ENCODE results near the gene CCBE1.

Gene CCBE1

DNA sequence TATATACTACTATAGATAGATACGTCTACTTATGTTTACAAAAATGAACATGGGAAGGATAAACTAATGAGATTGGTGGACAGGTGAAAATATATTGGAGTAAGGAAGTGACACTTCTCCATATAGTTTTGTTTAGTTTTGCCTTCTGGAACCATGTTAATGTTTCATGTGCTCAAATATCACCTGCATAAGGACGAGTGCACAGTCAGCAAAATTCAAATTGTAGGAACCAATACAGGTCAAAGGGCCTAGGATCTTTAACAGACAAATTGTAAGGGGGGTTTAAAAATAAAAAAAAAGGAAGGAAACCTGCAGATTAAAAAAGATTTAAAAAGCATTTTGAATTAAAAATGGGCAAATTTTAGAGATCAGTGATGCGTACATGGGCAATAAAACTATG is 104.6 kb downstream of the CCBE1 start:
- Histone ChIP-seq H3K36me3 (ENCODE audit: insufficient read depth, insufficient read length, low read length) (no peaks in the 10 kb centered on the region), H3K9me3 (ENCODE audit: insufficient read depth, low read length) (no peaks in the 10 kb centered on the region), H3K4me1 (ENCODE audit: insufficient read depth, insufficient read length) (no peaks in the 10 kb centered on the region), H3K9ac (ENCODE audit: insufficient read length, low read depth) (no peak overlapping the region), H3K4me3 (ENCODE audit: insufficient read length, low read depth) (no peak overlapping the region), H3K27me3 (ENCODE audit: insufficient read depth, insufficient read length) (no peaks in the 10 kb centered on the region)
- TF ChIP-seq SUZ12 (IDR thresholded peaks at IDR 0.05; ENCODE audit: extremely low read depth, insufficient read depth, insufficient read length) (no peak), YY1 (IDR thresholded peaks at IDR 0.05; ENCODE audit: insufficient read depth, insufficient read length) (no peak), ZNF274 (IDR thresholded peaks at IDR 0.05; ENCODE audit: low read depth, low read length) (no peak)
- DNase-seq (ENCODE audit: low read depth, low spot score): no peak

GRCh38 chr18:59582395-59582794 is 114.8 kb downstream of the CCBE1 start:
- H3K27me3 ChIP-seq (ENCODE audit: insufficient read depth, insufficient read length): no peaks in the 10 kb centered on the region
- H3K4me3 ChIP-seq (ENCODE audit: insufficient read length, low read depth): no peak overlapping the region
- no peak overlapping the region for H3K9ac ChIP-seq (ENCODE audit: insufficient read length, low read depth)
- DNase-seq (ENCODE audit: low read depth, low spot score): no peak
- TF ChIP-seq YY1 (IDR thresholded peaks at IDR 0.05; ENCODE audit: insufficient read depth, insufficient read length): no peak
- no peaks in the 10 kb centered on the region for H3K4me1 ChIP-seq (ENCODE audit: insufficient read depth, insufficient read length)
- H3K9me3 ChIP-seq (ENCODE audit: insufficient read depth, low read length): no peaks in the 10 kb centered on the region
- H3K36me3 ChIP-seq (ENCODE audit: insufficient read depth, insufficient read length, low read length): no peaks in the 10 kb centered on the region

- no peaks in the 10 kb centered on the region for H3K9me3 ChIP-seq (ENCODE audit: insufficient read depth, low read length)
- no peaks in the 10 kb centered on the region for H3K4me1 ChIP-seq (ENCODE audit: insufficient read depth, insufficient read length)
- H3K9ac ChIP-seq (ENCODE audit: insufficient read length, low read depth): no peak overlapping the region
- no peaks in the 10 kb centered on the region for H3K36me3 ChIP-seq (ENCODE audit: insufficient read depth, insufficient read length, low read length)
- DNase-seq (ENCODE audit: low read depth, low spot score): no peak
- H3K4me3 ChIP-seq (ENCODE audit: insufficient read length, low read depth): no peak overlapping the region
- TF ChIP-seq SUZ12 (IDR thresholded peaks at IDR 0.05; ENCODE audit: extremely low read depth, insufficient read depth, insufficient read length) (no peak), YY1 (IDR thresholded peaks at IDR 0.05; ENCODE audit: insufficient read depth, insufficient read length) (no peak), ZNF274 (IDR thresholded peaks at IDR 0.05; ENCODE audit: low read depth, low read length) (no peak)
- no peaks in the 10 kb centered on the region for H3K27me3 ChIP-seq (ENCODE audit: insufficient read depth, insufficient read length)
These were observed 117.7 kb downstream of the CCBE1 start for GRCh38 chr18:59579509-59579908.

- no peak overlapping the region for H3K4me3 ChIP-seq (ENCODE audit: insufficient read length, low read depth)
- no peak overlapping the region for H3K9ac ChIP-seq (ENCODE audit: insufficient read length, low read depth)
- no peak for TF ChIP-seq SUZ12 (IDR thresholded peaks at IDR 0.05; ENCODE audit: extremely low read depth, insufficient read depth, insufficient read length)
- TF ChIP-seq ZNF274 (IDR thresholded peaks at IDR 0.05; ENCODE audit: low read depth, low read length): no peak
- no peak for TF ChIP-seq YY1 (IDR thresholded peaks at IDR 0.05; ENCODE audit: insufficient read depth, insufficient read length)
- no peaks in the 10 kb centered on the region for H3K27me3 ChIP-seq (ENCODE audit: insufficient read depth, insufficient read length)
- H3K36me3 ChIP-seq (ENCODE audit: insufficient read depth, insufficient read length, low read length): no peaks in the 10 kb centered on the region
- no peaks in the 10 kb centered on the region for H3K9me3 ChIP-seq (ENCODE audit: insufficient read depth, low read length)
- DNase-seq (ENCODE audit: low read depth, low spot score): no peak
- H3K4me1 ChIP-seq (ENCODE audit: insufficient read depth, insufficient read length): no peaks in the 10 kb centered on the region
These were observed 119.9 kb downstream of the CCBE1 start for GRCh38 chr18:59577386-59577655.

DNA sequence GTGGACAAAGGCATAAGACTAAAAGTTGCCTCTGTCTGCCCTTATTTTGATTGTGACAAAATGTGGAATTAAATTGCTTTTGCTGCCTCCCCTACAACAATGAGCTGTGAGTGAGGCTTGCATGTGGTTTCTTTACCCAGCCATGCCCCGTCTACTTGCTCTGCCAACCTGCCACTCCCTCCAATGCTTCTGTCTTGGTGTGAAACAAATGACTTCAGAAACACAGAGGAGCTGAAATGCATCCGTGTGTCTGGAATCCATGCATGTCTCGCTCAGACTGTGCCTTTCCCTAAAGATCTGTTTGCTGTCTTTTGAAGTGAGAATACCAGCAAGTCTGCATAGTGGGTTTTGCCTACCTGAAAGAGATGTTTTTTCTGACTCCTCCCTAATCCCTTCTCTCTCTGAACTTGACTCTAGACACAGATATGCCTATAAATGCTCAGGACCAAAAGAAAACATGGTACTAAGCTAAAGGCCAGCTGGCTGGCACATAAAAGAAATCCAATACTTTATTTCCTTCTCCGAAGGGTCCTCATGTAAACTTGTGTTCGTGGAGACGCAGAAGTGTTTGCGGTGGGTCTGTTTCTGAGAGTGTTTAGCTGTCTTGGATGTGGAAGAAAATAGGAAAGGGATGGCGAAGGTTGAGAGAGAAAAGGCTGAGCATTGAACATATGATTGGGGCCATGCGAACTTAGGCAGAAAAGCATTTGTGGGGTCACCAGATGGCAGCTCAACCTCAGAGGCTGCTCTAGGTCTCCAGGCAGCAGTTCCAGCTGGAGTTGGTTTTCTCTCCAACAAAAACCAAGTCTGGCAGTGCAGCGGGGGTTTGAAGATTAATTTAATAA is 120.5 kb downstream of the CCBE1 start:
- Histone ChIP-seq H3K4me3 (ENCODE audit: insufficient read length, low read depth) (no peak overlapping the region), H3K9ac (ENCODE audit: insufficient read length, low read depth) (no peak overlapping the region), H3K36me3 (ENCODE audit: insufficient read depth, insufficient read length, low read length) (no peaks in the 10 kb centered on the region), H3K27me3 (ENCODE audit: insufficient read depth, insufficient read length) (no peaks in the 10 kb centered on the region), H3K4me1 (ENCODE audit: insufficient read depth, insufficient read length) (no peaks in the 10 kb centered on the region), H3K9me3 (ENCODE audit: insufficient read depth, low read length) (no peaks in the 10 kb centered on the region)
- DNase-seq (ENCODE audit: low read depth, low spot score): no peak
- TF ChIP-seq YY1 (IDR thresholded peaks at IDR 0.05; ENCODE audit: insufficient read depth, insufficient read length) (no peak), ZNF274 (IDR thresholded peaks at IDR 0.05; ENCODE audit: low read depth, low read length) (no peak), SUZ12 (IDR thresholded peaks at IDR 0.05; ENCODE audit: extremely low read depth, insufficient read depth, insufficient read length) (no peak)

- Histone ChIP-seq H3K9me3 (ENCODE audit: insufficient read depth, low read length) (no peaks in the 10 kb centered on the region), H3K36me3 (ENCODE audit: insufficient read depth, insufficient read length, low read length) (no peaks in the 10 kb centered on the region), H3K4me1 (ENCODE audit: insufficient read depth, insufficient read length) (no peaks in the 10 kb centered on the region), H3K4me3 (ENCODE audit: insufficient read length, low read depth) (no peak overlapping the region), H3K9ac (ENCODE audit: insufficient read length, low read depth) (no peak overlapping the region), H3K27me3 (ENCODE audit: insufficient read depth, insufficient read length) (no peaks in the 10 kb centered on the region)
- TF ChIP-seq ZNF274 (IDR thresholded peaks at IDR 0.05; ENCODE audit: low read depth, low read length): no peak
- TF ChIP-seq YY1 (IDR thresholded peaks at IDR 0.05; ENCODE audit: insufficient read depth, insufficient read length): no peak
- no peak for TF ChIP-seq SUZ12 (IDR thresholded peaks at IDR 0.05; ENCODE audit: extremely low read depth, insufficient read depth, insufficient read length)
- DNase-seq (ENCODE audit: low read depth, low spot score): no peak
These were observed 121.2 kb downstream of the CCBE1 start for GRCh38 chr18:59575995-59576394.

DNA sequence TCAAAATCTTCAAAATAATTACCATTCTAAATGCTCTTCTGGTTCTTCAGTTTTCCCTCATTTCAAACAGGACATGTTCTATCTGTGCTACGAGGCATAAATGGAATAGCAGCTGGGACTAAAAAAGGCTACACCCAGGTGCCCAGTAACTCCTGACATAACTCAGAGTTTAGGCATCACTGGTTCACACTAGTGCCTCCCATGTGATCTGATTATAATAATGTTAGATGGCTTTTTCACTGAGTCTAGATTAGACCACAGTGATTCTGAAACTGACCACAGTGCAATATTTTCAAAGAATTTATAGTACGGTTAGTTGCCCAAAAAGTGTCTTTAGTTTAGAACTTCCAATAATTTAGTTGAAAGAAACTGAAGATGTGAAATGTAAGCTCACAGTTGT is 123.3 kb downstream of the CCBE1 start:
- TF ChIP-seq YY1 (IDR thresholded peaks at IDR 0.05; ENCODE audit: insufficient read depth, insufficient read length) (no peak), SUZ12 (IDR thresholded peaks at IDR 0.05; ENCODE audit: extremely low read depth, insufficient read depth, insufficient read length) (no peak), ZNF274 (IDR thresholded peaks at IDR 0.05; ENCODE audit: low read depth, low read length) (no peak)
- no peaks in the 10 kb centered on the region for H3K36me3 ChIP-seq (ENCODE audit: insufficient read depth, insufficient read length, low read length)
- no peaks in the 10 kb centered on the region for H3K9me3 ChIP-seq (ENCODE audit: insufficient read depth, low read length)
- peaks cover 3% of the 10 kb centered on the region for H3K4me1 ChIP-seq (ENCODE audit: insufficient read depth, insufficient read length)
- H3K9ac ChIP-seq (ENCODE audit: insufficient read length, low read depth): no peak overlapping the region
- H3K27me3 ChIP-seq (ENCODE audit: insufficient read depth, insufficient read length): no peaks in the 10 kb centered on the region
- no peak for DNase-seq (ENCODE audit: low read depth, low spot score)
- H3K4me3 ChIP-seq (ENCODE audit: insufficient read length, low read depth): no peak overlapping the region

Data from NT2/D1 (cell line).